WI38 (cell line): ENCODE measurements around the gene S100A16.

ENCODE experiments used
- H3K4me3 ChIP-seq: 2 replicates; pipeline ENCODE4 v1.5.1; 2011; ENCODE audit warnings: low read depth, mild to moderate bottlenecking, control low read depth, low read length
- TF ChIP-seq, protein P1 (sequence below): IDR thresholded peaks from 2 replicates; pipeline ENCODE4 v1.5.1; 2012; ENCODE audit warnings: low read depth, mild to moderate bottlenecking, control low read depth, low read length

S100A16 gene

DNA sequence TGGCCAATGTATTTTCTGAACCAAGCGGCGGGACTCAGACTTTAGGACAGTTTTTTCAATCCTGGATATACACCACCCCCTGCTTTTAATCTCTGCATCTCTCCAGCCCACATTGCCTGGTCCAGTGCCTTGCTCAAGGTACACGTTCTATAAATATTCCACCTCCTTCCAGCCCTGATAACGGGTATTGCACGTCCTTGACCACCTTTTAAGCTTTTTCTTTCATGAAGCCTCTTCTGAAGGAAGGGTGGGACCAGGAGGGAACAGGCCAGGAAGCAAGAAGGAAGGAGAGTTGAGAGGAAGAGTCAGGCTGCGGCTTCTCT is 3.4 kb downstream of the S100A16 start:
- H3K4me3 ChIP-seq, result no peak overlapping the region
- TF ChIP-seq, protein P1, sequence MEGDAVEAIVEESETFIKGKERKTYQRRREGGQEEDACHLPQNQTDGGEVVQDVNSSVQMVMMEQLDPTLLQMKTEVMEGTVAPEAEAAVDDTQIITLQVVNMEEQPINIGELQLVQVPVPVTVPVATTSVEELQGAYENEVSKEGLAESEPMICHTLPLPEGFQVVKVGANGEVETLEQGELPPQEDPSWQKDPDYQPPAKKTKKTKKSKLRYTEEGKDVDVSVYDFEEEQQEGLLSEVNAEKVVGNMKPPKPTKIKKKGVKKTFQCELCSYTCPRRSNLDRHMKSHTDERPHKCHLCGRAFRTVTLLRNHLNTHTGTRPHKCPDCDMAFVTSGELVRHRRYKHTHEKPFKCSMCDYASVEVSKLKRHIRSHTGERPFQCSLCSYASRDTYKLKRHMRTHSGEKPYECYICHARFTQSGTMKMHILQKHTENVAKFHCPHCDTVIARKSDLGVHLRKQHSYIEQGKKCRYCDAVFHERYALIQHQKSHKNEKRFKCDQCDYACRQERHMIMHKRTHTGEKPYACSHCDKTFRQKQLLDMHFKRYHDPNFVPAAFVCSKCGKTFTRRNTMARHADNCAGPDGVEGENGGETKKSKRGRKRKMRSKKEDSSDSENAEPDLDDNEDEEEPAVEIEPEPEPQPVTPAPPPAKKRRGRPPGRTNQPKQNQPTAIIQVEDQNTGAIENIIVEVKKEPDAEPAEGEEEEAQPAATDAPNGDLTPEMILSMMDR, result no peak

DNA sequence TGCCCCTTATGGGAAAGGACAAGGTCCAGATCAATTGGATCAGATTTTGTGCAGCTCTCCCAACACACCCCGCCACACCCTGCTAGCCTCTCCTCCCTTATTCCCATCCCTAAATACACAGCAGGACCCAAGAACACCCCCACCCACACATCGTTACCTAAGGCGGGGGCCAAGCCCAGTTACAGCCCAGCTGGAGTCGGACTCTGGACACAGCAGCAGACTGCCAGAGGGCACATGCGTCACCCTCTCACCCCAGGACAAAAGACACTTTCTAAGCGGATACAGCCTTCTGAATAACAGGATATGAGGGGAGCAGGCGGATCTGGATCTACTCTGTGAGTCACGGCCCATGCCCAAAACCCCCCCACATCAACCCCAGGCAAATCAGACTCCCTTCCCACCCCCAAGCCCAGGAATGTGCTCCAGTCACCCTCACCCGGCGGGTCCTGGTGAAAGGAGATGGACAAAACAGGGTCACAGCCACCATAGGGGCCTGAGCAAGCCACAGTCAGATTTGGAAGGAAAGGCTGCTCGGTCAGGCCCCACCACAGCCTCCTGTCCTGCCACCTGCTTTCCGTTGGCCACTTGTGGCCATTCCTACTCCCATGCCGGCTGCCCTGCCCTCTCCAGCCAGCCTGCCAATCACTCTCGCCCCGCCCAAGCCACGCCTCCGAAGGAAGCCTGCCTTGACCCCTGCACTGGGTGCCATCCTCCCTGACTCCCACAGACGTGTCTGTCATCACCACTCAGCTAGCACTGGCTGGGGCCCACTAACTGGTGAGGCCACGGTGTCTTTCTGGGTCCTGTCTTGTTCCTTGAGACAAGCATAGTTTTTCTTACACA is 4.0 kb downstream of the S100A16 start:
- TF ChIP-seq, protein P1, result no peak
- peak overlapping the region; percentile 69 for H3K4me3 ChIP-seq

DNA sequence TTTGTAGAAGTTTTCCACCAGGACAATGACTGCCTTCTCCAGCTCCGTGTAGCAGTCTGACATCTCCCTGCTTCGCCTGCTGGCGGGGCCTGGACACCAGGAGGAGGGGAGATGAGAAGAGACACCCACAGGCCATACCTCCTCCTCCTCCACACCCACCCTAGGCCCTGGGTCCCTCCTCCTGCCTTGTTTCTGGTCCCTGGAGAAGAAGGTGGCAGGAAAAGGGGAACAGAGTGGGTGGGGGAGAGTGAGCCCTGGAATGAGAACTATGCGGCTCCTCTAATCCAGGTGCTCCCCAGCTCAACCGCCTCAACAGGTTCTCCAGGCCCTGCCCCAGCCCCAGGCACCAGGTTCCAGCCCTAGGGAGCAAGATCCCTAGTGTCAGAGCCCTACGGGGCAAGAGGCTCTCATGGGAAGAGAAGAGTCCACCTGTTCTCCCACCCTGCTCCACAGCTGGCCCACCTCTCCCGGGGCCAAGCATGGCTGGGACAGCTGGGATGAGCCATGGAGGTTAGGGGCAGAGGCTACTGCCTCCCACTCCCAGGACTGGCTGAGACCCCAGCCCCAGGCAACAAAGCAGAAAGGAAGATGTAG is 4.8 kb downstream of the S100A16 start:
- TF ChIP-seq, protein P1, result no peak
- peak overlapping the region; percentile 69 for H3K4me3 ChIP-seq

DNA sequence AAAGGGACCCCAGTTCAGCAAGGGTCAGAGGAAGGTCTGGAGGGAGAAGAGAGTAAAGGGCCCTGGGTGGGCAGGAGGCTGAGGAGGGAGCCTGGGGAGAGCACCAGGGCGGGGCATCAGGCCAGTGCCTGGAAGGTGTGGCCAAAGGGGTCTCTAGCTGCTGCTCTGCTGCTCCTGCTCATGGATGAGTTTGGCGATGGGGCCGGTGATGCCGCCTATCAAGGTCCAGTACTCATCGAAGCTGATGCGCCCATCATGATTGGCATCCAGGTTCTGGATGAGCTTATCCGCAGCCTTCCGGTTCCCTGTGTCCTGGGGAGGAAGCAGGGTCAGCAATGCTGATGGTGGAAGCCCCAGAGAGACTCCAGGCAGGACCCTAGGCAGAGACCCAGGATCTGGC is 5.6 kb downstream of the S100A16 start:
- TF ChIP-seq, protein P1, result no peak
- no peak overlapping the region for H3K4me3 ChIP-seq

DNA sequence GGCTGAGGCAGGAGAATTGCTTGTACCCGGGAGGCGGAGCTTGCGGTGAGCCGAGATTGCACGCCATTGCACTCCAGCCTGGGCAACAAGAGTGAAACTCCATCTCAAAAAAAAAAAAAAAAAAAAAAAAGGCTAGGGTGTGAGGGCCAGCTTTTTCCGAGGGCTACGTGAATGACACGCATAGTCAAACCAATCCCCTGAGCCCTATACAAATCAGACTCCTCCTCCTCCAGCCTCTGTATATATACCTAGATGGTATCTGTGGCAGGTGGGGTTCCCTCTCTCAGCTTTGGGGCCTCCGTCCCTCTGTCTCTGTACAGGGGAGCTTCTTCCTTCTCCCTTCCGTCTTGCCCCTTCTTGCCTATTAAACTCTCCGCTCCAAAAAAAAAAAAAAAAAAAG is 6.7 kb downstream of the S100A16 start:
- no peak overlapping the region for H3K4me3 ChIP-seq
- TF ChIP-seq, protein P1, result no peak

DNA sequence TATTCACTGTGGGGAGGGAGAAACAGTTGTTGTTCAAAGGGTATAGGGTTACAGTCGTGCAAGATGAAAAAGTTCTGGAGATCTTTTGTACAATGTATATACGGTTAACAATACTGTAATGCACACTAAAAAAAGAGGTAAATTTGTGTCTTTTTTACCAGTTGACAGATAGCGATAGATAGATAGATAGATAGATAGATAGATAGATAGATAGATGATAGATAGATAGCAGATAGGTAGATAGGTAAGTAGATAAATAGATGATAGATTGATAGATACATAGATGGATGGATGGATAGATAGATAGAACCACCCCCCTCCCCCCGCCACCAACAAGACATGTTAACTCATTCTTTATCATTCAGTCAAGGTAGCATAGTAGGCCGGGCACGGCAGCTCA is 10.2 kb downstream of the S100A16 start:
- H3K4me3 ChIP-seq, result no peak overlapping the region
- TF ChIP-seq, protein P1, result no peak

DNA sequence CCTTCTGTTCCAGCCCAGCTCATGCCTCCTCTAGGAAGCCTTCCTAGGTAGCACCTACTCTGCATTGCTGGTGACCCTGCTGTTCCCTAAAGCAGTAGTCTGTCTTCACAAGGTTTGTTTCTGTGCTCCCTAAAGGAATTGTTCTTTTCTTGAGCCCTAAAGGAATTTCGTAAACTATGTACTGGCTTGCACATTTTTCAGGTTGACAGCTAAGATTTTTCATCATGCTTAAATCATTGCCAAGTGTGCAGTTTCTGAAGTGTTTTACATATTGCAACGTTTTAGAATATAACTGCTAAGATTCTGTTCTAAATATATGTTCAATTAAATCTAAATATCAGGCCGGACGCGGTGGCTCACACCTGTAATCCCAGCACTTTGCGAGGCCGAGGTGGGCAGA is 13.1 kb downstream of the S100A16 start:
- H3K4me3 ChIP-seq, result no peak overlapping the region
- TF ChIP-seq, protein P1, result no peak
